NT2/D1 (cell line): Measurements from ENCODE around the gene CATSPERB.

Experiments used
- SUZ12 ChIP-seq: IDR thresholded peaks from 2 replicates; pipeline ENCODE4 v1.6.1; 2011; ENCODE audit not compliant: insufficient read length, insufficient read depth; ENCODE audit errors: extremely low read depth
- YY1 ChIP-seq: IDR thresholded peaks from 2 replicates; pipeline ENCODE4 v1.6.1; 2011; ENCODE audit not compliant: insufficient read length, insufficient read depth
- ZNF274 ChIP-seq: IDR thresholded peaks from 2 replicates; pipeline ENCODE4 v1.6.1; 2011; ENCODE audit warnings: mild to moderate bottlenecking, low read depth, low read length

DNA sequence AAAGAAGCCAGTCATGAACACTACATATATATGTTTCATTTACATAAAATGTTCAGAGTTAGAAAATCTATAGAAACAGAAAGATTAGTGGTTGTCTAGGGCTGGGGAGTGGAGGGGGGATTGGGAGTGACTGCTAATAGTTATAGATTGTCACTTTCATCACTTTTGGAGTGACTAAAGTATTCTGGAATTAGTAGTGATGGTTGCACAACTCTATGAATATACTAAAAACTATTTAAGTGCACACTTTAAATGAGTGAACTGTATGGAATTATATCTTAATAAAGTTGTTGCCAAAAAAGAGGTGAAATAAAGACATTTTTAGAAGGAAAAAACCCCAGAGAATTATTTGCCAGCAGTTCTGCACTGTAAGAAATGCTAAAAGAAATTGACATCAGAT is 9.5 kb downstream of the CATSPERB start:
- TF ChIP-seq YY1 (no peak), SUZ12 (no peak), ZNF274 (no peak)
